Measurements from ENCODE around the gene R3HDM2. TPM values are rescaled to one million over a fixed set of nuclear protein-coding genes. Genes with fewer than 3 reads are reported as not detected.

The R3HDM2 gene
- total and polyA plus RNA-seq, 2 of the 13 experiments (the other 11 are each of a cell fraction or from before 2014, with no cell fraction given) = 11.1 to 23.5 TPM

- TF ChIP-seq ZFX (CRISPR knock-in tag; IDR thresholded peaks at IDR 0.05; ENCODE audit: low read depth) = no peak
- TF ChIP-seq ZNF619 (CRISPR knock-in tag; IDR thresholded peaks at IDR 0.05) = no peak
- TF ChIP-seq RFX3 (CRISPR knock-in tag; IDR thresholded peaks at IDR 0.05) = no peak
Measured at GRCh38 chr12:57266681-57267080, 164.2 kb downstream of the R3HDM2 start (continued).

- Histone ChIP-seq H3K27me3 (ENCODE audit: control insufficient read depth in 1 of 2, insufficient read depth in 2 of 2, low read length in 2 of 2) (no peaks in the 10 kb centered on the region), H3K27ac (ENCODE audit: extremely low read length, insufficient read depth, low read length) (no peak overlapping the region), H2AFZ (ENCODE audit: low read length) (no peak overlapping the region), H3K4me2 (ENCODE audit: low read depth, low read length) (no peak overlapping the region), H3K4me1 (ENCODE audit: insufficient read depth, low read length) (peaks cover 13% of the 10 kb centered on the region), H3K36me3 (replicated peaks in 1 of 2; ENCODE audit: control insufficient read depth in 1 of 2, insufficient read depth in 2 of 2, low read length in 2 of 2) (peaks cover 9 to 34% of the 10 kb centered on the region in 2 experiments), H3K9me3 (ENCODE audit: low read length) (no peaks in the 10 kb centered on the region), H4K20me1 (ENCODE audit: insufficient read depth, low read length) (no peaks in the 10 kb centered on the region), H3K79me2 (ENCODE audit: insufficient read depth, low read length) (no peaks in the 10 kb centered on the region), H3K9ac (ENCODE audit: insufficient read depth, low read depth, low read length) (no peak overlapping the region), H3K4me3 (replicated peaks in 1 of 3; ENCODE audit: insufficient read depth in 1 of 3, low read depth in 2 of 3, low read length in 3 of 3) (no peak overlapping the region)
- FAIRE-seq = no peak
- in situ Hi-C loops (cut with HindIII; ENCODE audit: extremely low pct_ligation_motif_present, low pct_unique_long_range_greater_than_20kb) = loop anchor here (5.0 kb wide), 1 partner anchor 194 kb away; the partner anchor contains the start of genes GLI1 and INHBE
- CTCF ChIA-PET (ENCODE audit: low intra/inter-chr PET ratio, low total read pairs) = interaction anchor here (1.3 to 1.4 kb wide), 2 partner anchors 14 to 199 kb away, joined by 4 to 8 read pairs; no protein-coding TSS in a partner anchor
- ATAC-seq = no peak
- POLR2A ChIA-PET = no interaction called here
- no peak for DNase-seq (ENCODE audit: low spot score)
- WGBS (ENCODE audit: low lambda C conversion rate) = 97% methylated on average over 2 of the region's 2 CpGs
- no TSS peak for BruUV-seq (replicated peaks)
- intact Hi-C loops (cut with micrococcal nuclease; ENCODE audit: unreplicated experiment) = loop anchor here (5.0 kb wide), 1 partner anchor 189 kb away; no protein-coding TSS in a partner anchor
- TF ChIP-seq ZNF446 (CRISPR knock-in tag; IDR thresholded peaks at IDR 0.05) = no peak
- TF ChIP-seq ZSCAN5A (CRISPR knock-in tag; IDR thresholded peaks at IDR 0.05; ENCODE audit: borderline replicate concordance) = no peak
- no peak for TF ChIP-seq FOXK2 (IDR thresholded peaks at IDR 0.05)
- no peak for TF ChIP-seq LCORL (IDR thresholded peaks at IDR 0.05)
- TF ChIP-seq LCORL (CRISPR knock-in tag; IDR thresholded peaks at IDR 0.05) = no peak
- TF ChIP-seq ZNF709 (CRISPR knock-in tag; IDR thresholded peaks at IDR 0.05) = no peak
- no peak for TF ChIP-seq FOXO1 (CRISPR knock-in tag; IDR thresholded peaks at IDR 0.05)
- TF ChIP-seq, protein P1, sequence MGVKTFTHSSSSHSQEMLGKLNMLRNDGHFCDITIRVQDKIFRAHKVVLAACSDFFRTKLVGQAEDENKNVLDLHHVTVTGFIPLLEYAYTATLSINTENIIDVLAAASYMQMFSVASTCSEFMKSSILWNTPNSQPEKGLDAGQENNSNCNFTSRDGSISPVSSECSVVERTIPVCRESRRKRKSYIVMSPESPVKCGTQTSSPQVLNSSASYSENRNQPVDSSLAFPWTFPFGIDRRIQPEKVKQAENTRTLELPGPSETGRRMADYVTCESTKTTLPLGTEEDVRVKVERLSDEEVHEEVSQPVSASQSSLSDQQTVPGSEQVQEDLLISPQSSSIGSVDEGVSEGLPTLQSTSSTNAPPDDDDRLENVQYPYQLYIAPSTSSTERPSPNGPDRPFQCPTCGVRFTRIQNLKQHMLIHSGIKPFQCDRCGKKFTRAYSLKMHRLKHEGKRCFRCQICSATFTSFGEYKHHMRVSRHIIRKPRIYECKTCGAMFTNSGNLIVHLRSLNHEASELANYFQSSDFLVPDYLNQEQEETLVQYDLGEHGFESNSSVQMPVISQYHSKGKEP (CRISPR knock-in tag; IDR thresholded peaks at IDR 0.05) = no peak
- TF ChIP-seq, protein P2, sequence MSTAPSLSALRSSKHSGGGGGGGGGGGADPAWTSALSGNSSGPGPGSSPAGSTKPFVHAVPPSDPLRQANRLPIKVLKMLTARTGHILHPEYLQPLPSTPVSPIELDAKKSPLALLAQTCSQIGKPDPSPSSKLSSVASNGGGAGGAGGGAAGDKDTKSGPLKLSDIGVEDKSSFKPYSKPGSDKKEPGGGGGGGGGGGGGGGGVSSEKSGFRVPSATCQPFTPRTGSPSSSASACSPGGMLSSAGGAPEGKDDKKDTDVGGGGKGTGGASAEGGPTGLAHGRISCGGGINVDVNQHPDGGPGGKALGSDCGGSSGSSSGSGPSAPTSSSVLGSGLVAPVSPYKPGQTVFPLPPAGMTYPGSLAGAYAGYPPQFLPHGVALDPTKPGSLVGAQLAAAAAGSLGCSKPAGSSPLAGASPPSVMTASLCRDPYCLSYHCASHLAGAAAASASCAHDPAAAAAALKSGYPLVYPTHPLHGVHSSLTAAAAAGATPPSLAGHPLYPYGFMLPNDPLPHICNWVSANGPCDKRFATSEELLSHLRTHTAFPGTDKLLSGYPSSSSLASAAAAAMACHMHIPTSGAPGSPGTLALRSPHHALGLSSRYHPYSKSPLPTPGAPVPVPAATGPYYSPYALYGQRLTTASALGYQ (CRISPR knock-in tag; IDR thresholded peaks at IDR 0.05) = no peak
- TF ChIP-seq PHF8 (CRISPR knock-in tag; IDR thresholded peaks at IDR 0.05) = no peak
- no peak for TF ChIP-seq ARNTL (CRISPR knock-in tag; IDR thresholded peaks at IDR 0.05)
- no peak for TF ChIP-seq ZNF768 (CRISPR knock-in tag; IDR thresholded peaks at IDR 0.05)
- TF ChIP-seq, protein P3, sequence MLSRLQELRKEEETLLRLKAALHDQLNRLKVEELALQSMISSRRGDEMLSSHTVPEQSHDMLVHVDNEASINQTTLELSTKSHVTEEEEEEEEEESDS (CRISPR knock-in tag; IDR thresholded peaks at IDR 0.05; ENCODE audit: borderline replicate concordance) = no peak
- TF ChIP-seq SAFB2 (CRISPR knock-in tag; IDR thresholded peaks at IDR 0.05; ENCODE audit: borderline replicate concordance, low read depth) = no peak
- no peak for TF ChIP-seq ZNF629 (CRISPR knock-in tag; conservative IDR thresholded peaks at IDR 0.05)
- TF ChIP-seq ZNF562 (CRISPR knock-in tag; IDR thresholded peaks at IDR 0.05; ENCODE audit: borderline replicate concordance) = no peak
- no peak for TF ChIP-seq ZBTB3 (CRISPR knock-in tag; IDR thresholded peaks at IDR 0.05; ENCODE audit: borderline replicate concordance, low read depth)
Measured at GRCh38 chr12:57263096-57263495, 167.7 kb downstream of the R3HDM2 start.
